Measurements from ENCODE around the gene ITGA2. TPM values are rescaled to one million over a fixed set of nuclear protein-coding genes. Genes with fewer than 3 reads are reported as not detected.

The ITGA2 gene
- polyA plus RNA-seq, 1 donor from 2014 or later: not detected

DNA sequence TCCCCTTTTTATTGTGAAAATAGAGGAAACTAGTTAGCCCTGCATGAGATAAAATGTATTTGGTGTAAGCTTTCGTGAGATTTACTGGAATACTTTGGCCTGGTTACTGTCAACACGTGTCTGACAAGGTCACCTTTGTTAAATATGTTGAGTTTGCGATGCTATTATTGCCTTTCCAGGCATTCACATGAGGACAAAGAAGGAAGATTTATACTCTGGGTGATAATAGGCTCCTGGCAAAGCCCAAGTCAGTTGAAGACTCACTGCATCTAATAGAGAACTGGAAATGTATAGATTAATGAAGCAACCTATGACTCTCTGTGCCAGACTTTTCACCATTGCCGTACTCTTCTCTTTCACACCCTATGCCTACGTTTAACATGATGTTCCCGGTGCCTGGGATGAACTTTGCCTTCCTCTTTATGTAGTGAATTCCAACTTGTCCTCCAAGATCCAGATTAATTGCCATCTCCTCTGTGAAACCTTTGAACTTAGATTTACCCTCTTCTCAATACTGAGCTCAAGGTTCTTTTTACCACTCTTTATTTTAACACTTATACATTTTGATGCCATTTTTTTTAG lies 33.9 kb downstream of the ITGA2 start:
- H3K4me3 Mint-ChIP-seq: no peak overlapping the region
- H3K4me1 Mint-ChIP-seq: no peaks in the 10 kb centered on the region
- peaks cover 2% of the 10 kb centered on the region for H3K27me3 Mint-ChIP-seq
- peaks cover 0 to 4% (median 0%) of the 10 kb centered on the region in 3 donors for H3K9me3 Mint-ChIP-seq
- no peak overlapping the region for H3K27ac Mint-ChIP-seq
- no peaks in the 10 kb centered on the region for H3K36me3 Mint-ChIP-seq

DNA sequence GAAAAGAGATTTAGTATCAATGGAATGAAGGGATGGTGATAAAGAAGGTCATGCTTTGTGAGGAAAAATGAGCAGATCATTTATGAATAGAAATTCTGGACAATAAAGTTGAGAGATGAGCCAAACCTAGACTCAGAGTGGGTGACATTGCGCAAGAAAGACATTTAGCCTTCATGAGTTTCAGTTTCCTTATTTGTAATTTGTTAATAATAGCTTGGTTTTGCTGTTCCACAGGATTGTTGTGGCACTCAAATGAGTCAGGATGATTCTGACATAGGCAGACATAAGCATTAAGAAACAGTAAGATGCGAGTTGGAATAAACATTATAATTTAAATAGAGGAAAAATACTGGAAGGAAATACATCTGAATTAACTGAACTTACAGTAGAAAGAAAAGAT lies 34.8 kb downstream of the ITGA2 start:
- Mint-ChIP-seq H3K4me1 (no peaks in the 10 kb centered on the region), H3K9me3 (peaks cover 0 to 4% (median 0%) of the 10 kb centered on the region in 3 donors), H3K36me3 (no peaks in the 10 kb centered on the region), H3K27ac (no peak overlapping the region), H3K27me3 (peaks cover 5% of the 10 kb centered on the region), H3K4me3 (no peak overlapping the region)

DNA sequence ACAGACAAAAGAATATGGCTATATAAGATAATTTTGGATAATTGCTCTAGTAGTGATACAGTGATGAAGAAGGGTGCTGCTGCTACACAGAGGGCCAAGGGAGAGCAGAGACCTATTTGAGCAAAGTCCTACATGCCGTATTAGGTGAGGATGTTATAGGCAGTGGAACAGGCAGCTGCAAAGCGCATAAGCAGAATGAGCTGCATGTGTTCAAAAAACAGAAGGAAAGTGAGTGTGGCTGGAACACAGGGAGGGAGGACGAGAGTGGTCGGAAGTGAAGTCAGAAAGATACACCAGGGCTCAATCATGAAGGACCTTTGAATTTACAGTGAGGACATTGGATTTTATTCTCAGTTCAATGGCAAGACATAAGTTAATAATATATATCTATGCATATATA lies 35.4 kb downstream of the ITGA2 start:
- H3K4me3 Mint-ChIP-seq: no peak overlapping the region
- H3K4me1 Mint-ChIP-seq: no peaks in the 10 kb centered on the region
- H3K27ac Mint-ChIP-seq: no peak overlapping the region
- no peaks in the 10 kb centered on the region for H3K36me3 Mint-ChIP-seq
- peaks cover 0 to 4% (median 0%) of the 10 kb centered on the region in 3 donors for H3K9me3 Mint-ChIP-seq
- peaks cover 5% of the 10 kb centered on the region for H3K27me3 Mint-ChIP-seq

DNA sequence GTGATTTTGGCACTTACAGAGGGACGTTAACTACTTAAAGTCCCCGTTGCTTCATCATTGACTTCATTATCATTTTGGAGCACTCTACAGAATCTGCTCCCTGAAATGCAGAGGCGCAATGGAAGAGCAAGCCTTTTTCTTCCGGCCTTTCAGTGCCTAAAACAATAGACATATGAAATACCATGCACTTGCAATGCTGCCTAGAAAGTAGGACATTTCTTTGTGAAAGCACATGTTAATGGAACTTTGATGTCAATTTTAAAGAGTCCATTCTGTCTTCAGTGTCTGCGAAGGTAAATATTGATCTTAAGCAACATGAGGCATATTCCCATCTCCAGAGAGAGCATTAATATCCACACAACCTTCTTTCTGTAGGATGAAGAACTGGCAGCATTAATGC lies 36.3 kb downstream of the ITGA2 start:
- Mint-ChIP-seq H3K36me3 (no peaks in the 10 kb centered on the region), H3K27ac (no peak overlapping the region), H3K9me3 (peaks cover 0 to 4% (median 0%) of the 10 kb centered on the region in 3 donors), H3K4me1 (no peaks in the 10 kb centered on the region), H3K4me3 (no peak overlapping the region), H3K27me3 (peaks cover 5% of the 10 kb centered on the region)

DNA sequence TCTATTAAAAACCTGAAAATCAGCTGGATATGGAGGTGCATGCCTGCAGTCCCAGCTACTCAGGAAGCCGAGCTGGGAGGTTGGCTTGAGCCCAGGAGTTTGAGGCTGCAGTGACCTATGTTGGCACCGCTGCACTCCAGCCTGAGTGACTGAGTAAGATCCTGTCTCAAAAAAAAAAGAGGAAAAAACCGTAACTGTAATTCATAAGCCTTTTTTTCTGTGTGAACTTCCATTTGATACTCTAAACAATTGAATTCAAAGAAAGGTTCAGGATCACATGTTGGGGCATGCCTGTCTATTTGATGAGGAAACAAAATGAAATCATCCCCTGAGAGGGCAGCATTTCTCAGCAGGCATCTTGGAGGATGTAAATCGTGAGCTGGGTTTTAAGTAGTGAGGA lies 38.8 kb downstream of the ITGA2 start:
- Mint-ChIP-seq H3K27me3 (peaks cover 3% of the 10 kb centered on the region), H3K9me3 (no peaks in the 10 kb centered on the region), H3K4me1 (no peaks in the 10 kb centered on the region), H3K4me3 (no peak overlapping the region), H3K36me3 (no peaks in the 10 kb centered on the region), H3K27ac (no peak overlapping the region)

DNA sequence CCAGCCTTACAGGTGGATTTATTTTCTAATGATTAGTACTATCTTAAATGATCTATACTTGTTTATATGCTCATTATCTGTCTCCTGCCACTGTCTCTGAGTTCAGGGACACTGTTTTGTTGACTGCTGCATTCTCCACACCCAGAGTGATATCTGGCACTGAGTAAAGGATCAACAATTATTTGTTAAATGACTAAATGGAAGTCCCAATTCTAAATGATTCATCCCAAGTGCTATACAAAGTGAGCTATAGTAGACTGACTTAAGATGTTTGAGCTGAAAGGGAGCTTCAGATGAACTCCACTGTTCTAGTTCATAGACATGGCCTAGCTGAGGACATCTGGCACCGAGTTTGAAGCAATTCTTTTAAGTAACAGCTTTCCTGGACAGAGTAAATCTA lies 40.5 kb downstream of the ITGA2 start:
- no peaks in the 10 kb centered on the region for H3K4me1 Mint-ChIP-seq
- H3K27me3 Mint-ChIP-seq: peaks cover 3% of the 10 kb centered on the region
- H3K36me3 Mint-ChIP-seq: no peaks in the 10 kb centered on the region
- no peak overlapping the region for H3K4me3 Mint-ChIP-seq
- H3K27ac Mint-ChIP-seq: no peak overlapping the region
- no peaks in the 10 kb centered on the region for H3K9me3 Mint-ChIP-seq

DNA sequence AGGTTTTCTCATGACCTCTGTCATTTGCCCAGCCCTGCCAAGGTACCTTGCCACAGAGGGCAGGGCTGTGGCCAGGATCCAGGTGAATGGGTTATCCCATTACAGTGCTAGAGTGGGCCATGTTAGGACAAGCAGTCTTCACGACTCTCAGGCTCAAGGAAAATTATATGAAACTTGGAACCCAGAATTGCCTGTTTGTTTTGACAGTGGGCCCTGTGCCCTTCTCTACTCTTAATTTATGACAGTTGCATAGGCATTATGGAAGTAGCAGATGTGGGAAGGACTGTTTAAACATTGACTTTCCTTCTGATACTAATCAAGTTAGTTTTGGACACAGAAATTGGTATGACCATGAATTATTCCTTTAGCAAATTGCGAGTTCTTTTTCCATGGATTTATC lies 41.7 kb downstream of the ITGA2 start:
- no peaks in the 10 kb centered on the region for H3K9me3 Mint-ChIP-seq
- H3K27me3 Mint-ChIP-seq: peaks cover 3% of the 10 kb centered on the region
- no peaks in the 10 kb centered on the region for H3K36me3 Mint-ChIP-seq
- H3K4me1 Mint-ChIP-seq: no peaks in the 10 kb centered on the region
- H3K4me3 Mint-ChIP-seq: no peak overlapping the region
- H3K27ac Mint-ChIP-seq: no peak overlapping the region

DNA sequence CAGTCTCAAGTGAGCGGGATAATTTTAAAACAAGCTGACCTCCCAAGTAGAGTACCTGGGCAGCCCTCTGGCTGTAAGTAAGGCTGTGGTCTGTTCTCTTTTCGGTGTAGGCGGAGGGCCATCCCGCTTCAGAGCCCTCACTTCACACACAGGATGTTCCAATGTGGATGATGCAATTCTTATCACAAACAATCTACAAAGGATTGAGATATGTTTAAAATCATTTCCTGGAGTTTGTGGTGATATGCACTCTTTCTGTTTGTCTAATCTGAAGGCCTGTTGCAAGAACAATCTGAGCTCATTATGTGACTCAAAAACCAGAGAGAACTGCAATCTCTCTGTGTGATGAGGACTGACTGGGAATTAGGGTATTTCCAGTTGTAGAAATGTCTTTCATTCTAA lies 42.5 kb downstream of the ITGA2 start:
- H3K4me1 Mint-ChIP-seq: no peaks in the 10 kb centered on the region
- no peaks in the 10 kb centered on the region for H3K9me3 Mint-ChIP-seq
- H3K27ac Mint-ChIP-seq: no peak overlapping the region
- no peaks in the 10 kb centered on the region for H3K36me3 Mint-ChIP-seq
- H3K27me3 Mint-ChIP-seq: peaks cover 3% of the 10 kb centered on the region
- H3K4me3 Mint-ChIP-seq: no peak overlapping the region

DNA sequence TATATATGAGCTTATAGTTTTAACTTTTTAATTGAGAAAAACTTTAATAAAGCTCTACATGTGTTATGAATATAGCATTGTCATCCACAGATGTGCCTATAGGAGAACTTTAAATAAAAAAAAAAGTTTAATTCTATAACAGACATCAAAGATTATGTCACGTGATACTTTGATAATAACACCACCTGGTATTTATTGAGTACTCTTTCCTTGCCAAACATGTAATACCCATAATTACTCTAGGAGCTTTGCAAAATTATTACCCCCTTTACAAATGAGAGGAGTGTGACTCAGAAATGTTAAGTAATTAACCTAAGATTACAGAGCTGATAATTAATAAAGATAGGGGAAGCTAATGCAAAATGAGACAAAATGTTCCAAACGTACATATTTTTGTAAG lies 43.0 kb downstream of the ITGA2 start:
- no peaks in the 10 kb centered on the region for H3K4me1 Mint-ChIP-seq
- H3K27ac Mint-ChIP-seq: no peak overlapping the region
- H3K4me3 Mint-ChIP-seq: no peak overlapping the region
- H3K9me3 Mint-ChIP-seq: no peaks in the 10 kb centered on the region
- no peaks in the 10 kb centered on the region for H3K36me3 Mint-ChIP-seq
- peaks cover 3% of the 10 kb centered on the region for H3K27me3 Mint-ChIP-seq

DNA sequence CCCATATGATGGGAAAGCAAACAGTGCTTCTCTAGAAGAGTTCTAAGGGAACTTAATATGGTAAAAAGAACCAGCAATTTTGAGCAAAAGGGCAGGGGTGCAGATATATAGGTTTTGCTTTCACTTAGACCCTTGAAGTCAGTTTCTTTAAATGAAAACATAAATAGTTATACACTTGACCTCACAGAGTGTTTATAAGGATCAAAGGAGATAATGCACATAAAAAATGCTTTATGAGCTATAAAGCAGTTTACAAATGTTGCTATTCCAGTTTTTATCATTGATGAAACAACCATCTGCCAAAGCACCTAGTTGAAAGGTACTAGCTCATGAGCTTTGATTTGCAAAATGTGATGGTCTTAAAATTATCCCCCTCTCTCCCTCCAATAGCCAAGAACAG lies 45.7 kb downstream of the ITGA2 start:
- Mint-ChIP-seq H3K4me3 (no peak overlapping the region), H3K36me3 (no peaks in the 10 kb centered on the region), H3K4me1 (peaks cover 0 to 1% (median 0%) of the 10 kb centered on the region in 3 donors), H3K27me3 (no peaks in the 10 kb centered on the region), H3K9me3 (no peaks in the 10 kb centered on the region), H3K27ac (no peak overlapping the region)

DNA sequence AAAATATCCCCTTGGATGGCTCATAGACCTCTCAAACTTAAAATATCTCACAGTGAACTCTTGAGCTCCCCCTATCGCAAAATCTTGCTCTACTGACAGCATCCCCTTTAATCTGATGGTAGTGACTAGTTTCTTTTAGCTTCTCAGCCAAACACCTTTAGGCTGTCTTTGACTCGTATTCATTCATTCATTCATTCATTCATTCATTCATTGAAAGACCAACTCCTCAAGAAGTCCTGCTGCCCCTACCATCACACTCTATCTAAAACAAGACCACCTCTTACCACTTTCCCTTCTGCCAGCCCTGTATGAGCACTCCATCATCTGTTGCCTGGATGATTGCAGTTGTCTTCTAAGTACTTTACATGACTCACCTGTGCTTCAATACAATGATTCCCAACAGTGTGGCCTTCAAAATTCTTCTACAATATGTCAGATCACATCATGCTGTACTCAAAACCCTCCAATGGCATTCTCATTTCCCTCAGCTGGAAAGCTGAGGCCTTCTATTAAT lies 46.8 kb downstream of the ITGA2 start:
- Mint-ChIP-seq H3K4me1 (peaks cover 1 to 4% (median 2%) of the 10 kb centered on the region in 3 donors), H3K27ac (no peak overlapping the region), H3K9me3 (no peaks in the 10 kb centered on the region)

DNA sequence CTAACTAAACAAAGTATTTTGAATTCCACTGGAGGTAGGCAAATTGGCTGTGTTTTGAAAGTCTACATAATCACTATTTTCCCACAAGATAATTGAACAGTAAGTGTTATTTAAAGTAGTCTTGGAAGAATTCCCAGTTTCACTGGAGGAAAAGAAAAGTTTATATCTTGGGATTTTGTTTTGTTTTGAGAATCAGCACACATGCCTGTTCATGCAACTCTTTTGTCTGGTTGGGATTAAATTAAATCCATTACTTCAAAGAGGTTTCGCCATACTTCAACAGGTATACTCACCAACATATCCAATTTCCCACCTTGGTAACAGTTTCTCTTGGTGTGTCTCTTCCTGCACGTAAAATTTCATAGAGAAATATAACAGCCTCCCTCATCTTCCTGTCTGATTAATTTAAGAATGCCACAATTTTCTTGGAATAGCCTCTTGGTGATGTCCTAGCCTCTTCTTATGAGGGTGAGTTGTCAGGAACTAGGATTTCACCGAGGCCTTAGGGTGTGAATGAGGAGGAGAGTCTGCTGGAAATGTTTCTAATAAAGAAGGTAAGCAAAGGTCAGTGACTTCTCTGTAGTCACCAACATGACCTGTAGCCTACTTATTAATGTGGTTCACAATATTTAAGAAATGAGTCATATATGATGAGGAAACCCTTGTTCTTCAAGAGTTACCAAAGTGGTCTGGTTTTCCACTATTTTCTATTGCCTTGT lies 48.1 kb downstream of the ITGA2 start:
- H3K27me3 Mint-ChIP-seq: peaks cover 3% of the 10 kb centered on the region
- no peak overlapping the region for H3K4me3 Mint-ChIP-seq
- no peak overlapping the region for H3K27ac Mint-ChIP-seq

More for the DNA sequence above, 46.8 kb downstream of the ITGA2 start:
- peaks cover 3% of the 10 kb centered on the region for H3K27me3 Mint-ChIP-seq
- no peak overlapping the region for H3K4me3 Mint-ChIP-seq
- no peaks in the 10 kb centered on the region for H3K36me3 Mint-ChIP-seq

DNA sequence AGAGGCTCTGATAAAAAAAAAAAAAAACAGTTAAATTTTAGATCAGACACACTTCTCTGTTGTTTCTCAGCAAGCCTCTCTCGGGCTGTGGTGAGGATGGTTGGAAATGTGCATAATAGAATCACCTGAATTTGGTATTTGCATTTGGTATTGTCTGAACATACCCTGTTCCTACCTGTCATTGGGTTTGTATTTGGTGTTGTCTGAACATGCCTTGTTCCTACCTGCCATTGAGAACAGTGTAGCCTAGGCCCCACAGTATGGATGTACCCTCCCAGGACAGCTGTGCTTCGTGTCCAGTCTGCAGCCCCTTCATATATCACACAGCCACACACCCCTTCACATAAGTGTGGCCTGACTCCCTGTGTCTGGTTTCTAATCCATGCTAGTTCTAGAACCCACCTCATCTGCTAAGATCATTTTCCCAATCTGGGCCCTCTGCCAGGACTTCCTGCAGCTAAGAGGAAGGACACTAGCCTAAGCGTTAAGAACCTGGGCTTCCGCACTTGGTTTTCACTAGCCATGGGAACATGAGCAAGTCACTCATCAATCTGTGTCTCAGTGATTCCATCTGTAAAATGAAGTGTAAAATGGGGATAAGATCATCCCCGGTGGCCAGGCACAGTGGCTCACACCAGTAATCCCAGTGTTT lies 49.2 kb downstream of the ITGA2 start:
- no peak overlapping the region for H3K4me3 Mint-ChIP-seq
- H3K4me1 Mint-ChIP-seq: peaks cover 6 to 8% (median 7%) of the 10 kb centered on the region in 3 donors
- no peaks in the 10 kb centered on the region for H3K9me3 Mint-ChIP-seq
- peaks cover 4% of the 10 kb centered on the region for H3K27me3 Mint-ChIP-seq
- no peak overlapping the region for H3K27ac Mint-ChIP-seq
- H3K36me3 Mint-ChIP-seq: no peaks in the 10 kb centered on the region

More for the DNA sequence above, 48.1 kb downstream of the ITGA2 start:
- Mint-ChIP-seq H3K36me3 (no peaks in the 10 kb centered on the region), H3K4me1 (peaks cover 6 to 8% (median 7%) of the 10 kb centered on the region in 3 donors), H3K9me3 (no peaks in the 10 kb centered on the region)

DNA sequence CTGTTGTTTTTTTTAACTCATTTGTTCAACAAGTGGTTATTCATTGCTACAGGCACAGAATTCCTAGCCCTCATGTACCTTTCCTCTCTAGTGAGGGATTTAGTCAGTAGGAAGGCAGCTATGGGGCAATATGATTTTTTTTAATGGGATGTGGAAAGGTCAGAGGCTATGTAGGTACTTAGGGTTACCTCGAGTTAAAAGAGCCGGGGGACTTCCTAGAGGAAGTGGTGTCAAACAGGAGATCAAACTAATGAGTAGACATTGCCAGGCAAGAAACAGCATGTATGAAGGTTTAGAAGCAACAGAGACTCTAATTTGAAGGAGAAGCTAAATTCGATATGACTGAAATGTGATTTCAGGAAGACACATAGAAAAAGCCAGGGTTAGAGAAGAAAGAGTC lies 50.7 kb downstream of the ITGA2 start:
- Mint-ChIP-seq H3K4me3 (no peak overlapping the region), H3K27ac (no peak overlapping the region), H3K36me3 (no peaks in the 10 kb centered on the region), H3K9me3 (peaks cover 0 to 1% (median 0%) of the 10 kb centered on the region in 3 donors), H3K27me3 (peaks cover 9% of the 10 kb centered on the region), H3K4me1 (peaks cover 6 to 8% (median 7%) of the 10 kb centered on the region in 3 donors)

DNA sequence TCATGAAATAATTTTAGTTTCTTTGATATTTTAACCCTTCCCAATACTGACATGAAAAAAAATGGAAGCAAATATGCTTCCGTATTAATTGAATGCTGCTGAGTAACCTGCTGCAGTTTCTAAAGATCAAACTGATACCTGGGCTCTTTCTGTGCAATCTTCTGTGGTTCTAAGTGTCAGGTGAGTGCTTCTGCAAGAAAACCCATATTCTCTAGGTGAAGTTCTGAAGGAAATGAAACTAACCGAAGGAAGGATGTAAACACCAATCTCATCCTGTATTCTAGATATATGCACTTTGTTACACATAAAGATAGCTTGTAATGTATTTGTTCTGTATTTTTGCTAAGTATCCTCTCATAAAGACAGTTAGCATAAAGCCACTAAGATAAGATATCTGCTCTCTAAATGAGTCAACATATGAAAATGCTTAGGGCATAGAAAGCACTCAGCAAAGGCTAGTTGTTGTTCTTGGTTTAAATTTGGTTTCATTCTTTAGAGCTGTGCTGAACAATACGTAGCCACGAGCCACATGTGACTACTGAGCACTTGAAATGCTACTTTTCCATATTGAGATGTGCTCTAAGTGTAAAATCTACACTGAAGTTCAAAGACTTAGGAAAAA lies 52.0 kb downstream of the ITGA2 start:
- Mint-ChIP-seq H3K4me3 (peak overlapping the region in 3 of 4 donors; percentile 51 to 71 (median 51)), H3K9me3 (peaks cover 0 to 1% (median 0%) of the 10 kb centered on the region in 3 donors), H3K27me3 (peaks cover 9% of the 10 kb centered on the region), H3K36me3 (no peaks in the 10 kb centered on the region), H3K4me1 (peaks cover 6 to 8% (median 7%) of the 10 kb centered on the region in 3 donors), H3K27ac (no peak overlapping the region)

All from IgD-negative memory B cell (primary cell).